ENCODE measurements around the gene TFCP2L1.
"Not testable (repeated sequence)": the region's sequence is repeated elsewhere in the genome, so short reads cannot be mapped to it uniquely, and the experiment has no call there.

TFCP2L1 gene

GRCh38 chr2:121273116-121273515 is 11.9 kb downstream of the TFCP2L1 start:
- no peak for DNase-seq (ENCODE audit: insufficient read length, low spot score)
- FAIRE-seq, result no peak

GRCh38 chr2:121272596-121272995 is 12.4 kb downstream of the TFCP2L1 start:
- FAIRE-seq (no peak), DNase-seq (ENCODE audit: insufficient read length, low spot score) (no peak)

- FAIRE-seq; DNase-seq (ENCODE audit: insufficient read length, low spot score): not testable (repeated sequence)
These were observed 15.6 kb downstream of the TFCP2L1 start for GRCh38 chr2:121269436-121269835.

GRCh38 chr2:121266543-121267106 is 18.4 kb downstream of the TFCP2L1 start:
- no peak for FAIRE-seq
- DNase-seq (ENCODE audit: insufficient read length, low spot score), result no peak

- DNase-seq (ENCODE audit: insufficient read length, low spot score) (no peak), FAIRE-seq (no peak)
These were observed 20.8 kb downstream of the TFCP2L1 start for GRCh38 chr2:121263996-121264715.

GRCh38 chr2:121260370-121261154 is 24.4 kb downstream of the TFCP2L1 start:
- FAIRE-seq (no peak), DNase-seq (ENCODE audit: insufficient read length, low spot score) (no peak)

- DNase-seq (ENCODE audit: insufficient read length, low spot score), result no peak
- no peak for FAIRE-seq
These were observed 27.0 kb downstream of the TFCP2L1 start for GRCh38 chr2:121258051-121258450.

- FAIRE-seq (no peak), DNase-seq (ENCODE audit: insufficient read length, low spot score) (no peak)
These were observed 27.5 kb downstream of the TFCP2L1 start for GRCh38 chr2:121257480-121257840.

- DNase-seq (ENCODE audit: insufficient read length, low spot score), result no peak
- no peak for FAIRE-seq
These were observed 28.1 kb downstream of the TFCP2L1 start for GRCh38 chr2:121256720-121257479.

GRCh38 chr2:121255358-121255757 is 29.6 kb downstream of the TFCP2L1 start:
- FAIRE-seq (no peak), DNase-seq (ENCODE audit: insufficient read length, low spot score) (no peak)

- DNase-seq (ENCODE audit: insufficient read length, low spot score) (no peak), FAIRE-seq (no peak)
These were observed 30.3 kb downstream of the TFCP2L1 start for GRCh38 chr2:121254748-121255147.

GRCh38 chr2:121253674-121254240 is 31.2 kb downstream of the TFCP2L1 start:
- FAIRE-seq (no peak), DNase-seq (ENCODE audit: insufficient read length, low spot score) (no peak)

GRCh38 chr2:121253021-121253673 is 31.9 kb downstream of the TFCP2L1 start:
- no peak for DNase-seq (ENCODE audit: insufficient read length, low spot score)

GRCh38 chr2:121251497-121251896 is 33.5 kb downstream of the TFCP2L1 start:
- DNase-seq (ENCODE audit: insufficient read length, low spot score) (no peak), FAIRE-seq (no peak)

More at GRCh38 chr2:121253021-121253673, 31.9 kb downstream of the TFCP2L1 start:
- FAIRE-seq, result no peak

GRCh38 chr2:121248766-121249343 is 36.1 kb downstream of the TFCP2L1 start:
- DNase-seq (ENCODE audit: insufficient read length, low spot score) (no peak), FAIRE-seq (no peak)

GRCh38 chr2:121247971-121248370 is 37.0 kb downstream of the TFCP2L1 start:
- DNase-seq (ENCODE audit: insufficient read length, low spot score), result no peak
- no peak for FAIRE-seq

GRCh38 chr2:121247534-121247933 is 37.5 kb downstream of the TFCP2L1 start:
- no peak for FAIRE-seq
- no peak for DNase-seq (ENCODE audit: insufficient read length, low spot score)

GRCh38 chr2:121246704-121247255 is 38.2 kb downstream of the TFCP2L1 start:
- DNase-seq (ENCODE audit: insufficient read length, low spot score), result no peak
- FAIRE-seq, result no peak

GRCh38 chr2:121245913-121246312 is 39.1 kb downstream of the TFCP2L1 start:
- FAIRE-seq (no peak), DNase-seq (ENCODE audit: insufficient read length, low spot score) (no peak)
